ENCODE data around the gene MOXD1.
A peak's percentile ranks its signal among the peaks of the same experiment; 100 is the strongest.

The MOXD1 gene

GRCh38 chr6:132382630-132383175 is 18.6 kb downstream of the MOXD1 start:
- DNase-seq (ENCODE audit: low spot score) = no peak
- no peak for TF ChIP-seq CTCF (IDR thresholded peaks at IDR 0.05; ENCODE audit: extremely low read depth, missing control alignments)

- no peak for TF ChIP-seq CTCF (IDR thresholded peaks at IDR 0.05; ENCODE audit: extremely low read depth, missing control alignments)
- DNase-seq (ENCODE audit: low spot score) = no peak
Observed at GRCh38 chr6:132381381-132381780, 19.9 kb downstream of the MOXD1 start.

- no peak for TF ChIP-seq CTCF (IDR thresholded peaks at IDR 0.05; ENCODE audit: extremely low read depth, missing control alignments)
- no peak for DNase-seq (ENCODE audit: low spot score)
Observed at GRCh38 chr6:132380358-132381029, 20.8 kb downstream of the MOXD1 start.

GRCh38 chr6:132369526-132369925 is 31.7 kb downstream of the MOXD1 start:
- DNase-seq (ENCODE audit: low spot score) = no peak

GRCh38 chr6:132368916-132369481 is 32.3 kb downstream of the MOXD1 start:
- no peak for DNase-seq (ENCODE audit: low spot score)
- TF ChIP-seq CTCF (IDR thresholded peaks at IDR 0.05; ENCODE audit: extremely low read depth, missing control alignments) = no peak

More at GRCh38 chr6:132369526-132369925, 31.7 kb downstream of the MOXD1 start:
- no peak for TF ChIP-seq CTCF (IDR thresholded peaks at IDR 0.05; ENCODE audit: extremely low read depth, missing control alignments)

- DNase-seq (ENCODE audit: low spot score) = peak; percentile 67
- TF ChIP-seq CTCF (IDR thresholded peaks at IDR 0.05; ENCODE audit: extremely low read depth, missing control alignments) = no peak
Observed at GRCh38 chr6:132365281-132365907, 35.9 kb downstream of the MOXD1 start.
